IMR-90 (cell line): ENCODE data around the gene RPL15.
"Not testable (repeated sequence)": the region's sequence is repeated elsewhere in the genome, so short reads cannot be mapped to it uniquely, and the experiment has no call there.

Experiments
- BHLHE40 ChIP-seq: fragments of 150-350 bp; IDR thresholded peaks from 2 replicates; pipeline ENCODE4 v1.6.1; 2016; ENCODE audit warnings: mild to moderate bottlenecking, low read depth, low read length
- CEBPB ChIP-seq: IDR thresholded peaks from 2 replicates; pipeline ENCODE4 v1.6.1; 2012; ENCODE audit warnings: low read depth, low read length, improper control_type of control experiment
- CHD1 ChIP-seq: IDR thresholded peaks from 2 replicates; pipeline ENCODE4 v1.6.1; 2012; ENCODE audit warnings: low read depth, low read length, improper control_type of control experiment
- FOS ChIP-seq: fragments of 150-350 bp; IDR thresholded peaks from 2 replicates; pipeline ENCODE4 v1.6.1; 2016; ENCODE audit warnings: low read depth, low read length
- MXI1 ChIP-seq: IDR thresholded peaks from 2 replicates; pipeline ENCODE4 v1.6.1; 2012; ENCODE audit warnings: low read depth, mild to moderate bottlenecking, low read length, moderate library complexity, borderline replicate concordance
- POLR2A ChIP-seq: IDR thresholded peaks from 2 replicates; pipeline ENCODE4 v1.6.1; 2012; ENCODE audit warnings: mild to moderate bottlenecking, low read depth, low read length
- RAD21 ChIP-seq: IDR thresholded peaks from 2 replicates; pipeline ENCODE4 v1.6.1; 2012; ENCODE audit warnings: low read length, improper control_type of control experiment
- SMC3 ChIP-seq: fragments of 150-350 bp; IDR thresholded peaks from 2 replicates; pipeline ENCODE4 v1.6.1; 2016; ENCODE audit warnings: low read depth, mild to moderate bottlenecking, antibody characterized with exemption, low read length, moderate library complexity
- TF ChIP-seq, protein P1 (sequence below): conservative IDR thresholded peaks from 2 replicates; pipeline ENCODE4 v1.5.1; 2012; ENCODE audit warnings: mild to moderate bottlenecking, low read depth, low read length, improper control_type of control experiment
- TF ChIP-seq, protein P2 (sequence below): fragments of 150-350 bp; IDR thresholded peaks from 2 replicates; pipeline ENCODE4 v1.6.1; 2016; ENCODE audit warnings: low read depth, mild to moderate bottlenecking, low read length, moderate library complexity, borderline replicate concordance
- TF ChIP-seq, protein P3 (sequence below): fragments of 150-350 bp; IDR thresholded peaks from 2 replicates; pipeline ENCODE4 v1.6.1; 2017; ENCODE audit warnings: mild to moderate bottlenecking, antibody characterized with exemption, low read length, low read depth

DNA sequence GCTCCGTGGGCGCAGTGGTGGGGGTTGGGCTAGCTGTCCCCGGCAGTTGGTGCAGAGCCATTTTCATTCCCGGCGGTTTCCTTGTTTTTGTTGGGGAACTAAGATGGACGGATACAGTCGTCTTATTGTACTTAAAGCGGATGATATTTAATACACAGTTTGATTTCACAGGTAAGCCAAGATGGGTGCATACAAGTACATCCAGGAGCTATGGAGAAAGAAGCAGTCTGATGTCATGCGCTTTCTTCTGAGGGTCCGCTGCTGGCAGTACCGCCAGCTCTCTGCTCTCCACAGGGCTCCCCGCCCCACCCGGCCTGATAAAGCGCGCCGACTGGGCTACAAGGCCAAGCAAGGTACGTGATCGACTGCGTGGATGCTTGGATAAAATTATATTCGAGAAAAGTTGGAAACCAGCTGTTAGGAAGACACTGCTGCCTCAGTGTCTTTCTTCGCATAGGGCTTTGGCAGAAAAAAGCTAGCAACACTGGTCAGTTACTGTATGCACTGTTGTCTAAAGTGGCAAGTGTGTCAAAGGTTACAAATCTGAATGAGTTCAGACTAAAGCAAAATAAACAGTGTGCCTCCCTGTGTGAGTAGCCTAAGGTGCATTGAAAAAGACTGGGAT, 859 bp downstream of the RPL15 start:
- not testable (repeated sequence) for TF ChIP-seq CHD1, POLR2A, RAD21, BHLHE40, MXI1, SMC3, FOS, CEBPB
- TF ChIP-seq, protein P1, sequence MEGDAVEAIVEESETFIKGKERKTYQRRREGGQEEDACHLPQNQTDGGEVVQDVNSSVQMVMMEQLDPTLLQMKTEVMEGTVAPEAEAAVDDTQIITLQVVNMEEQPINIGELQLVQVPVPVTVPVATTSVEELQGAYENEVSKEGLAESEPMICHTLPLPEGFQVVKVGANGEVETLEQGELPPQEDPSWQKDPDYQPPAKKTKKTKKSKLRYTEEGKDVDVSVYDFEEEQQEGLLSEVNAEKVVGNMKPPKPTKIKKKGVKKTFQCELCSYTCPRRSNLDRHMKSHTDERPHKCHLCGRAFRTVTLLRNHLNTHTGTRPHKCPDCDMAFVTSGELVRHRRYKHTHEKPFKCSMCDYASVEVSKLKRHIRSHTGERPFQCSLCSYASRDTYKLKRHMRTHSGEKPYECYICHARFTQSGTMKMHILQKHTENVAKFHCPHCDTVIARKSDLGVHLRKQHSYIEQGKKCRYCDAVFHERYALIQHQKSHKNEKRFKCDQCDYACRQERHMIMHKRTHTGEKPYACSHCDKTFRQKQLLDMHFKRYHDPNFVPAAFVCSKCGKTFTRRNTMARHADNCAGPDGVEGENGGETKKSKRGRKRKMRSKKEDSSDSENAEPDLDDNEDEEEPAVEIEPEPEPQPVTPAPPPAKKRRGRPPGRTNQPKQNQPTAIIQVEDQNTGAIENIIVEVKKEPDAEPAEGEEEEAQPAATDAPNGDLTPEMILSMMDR = not testable (repeated sequence)
- TF ChIP-seq, protein P2, sequence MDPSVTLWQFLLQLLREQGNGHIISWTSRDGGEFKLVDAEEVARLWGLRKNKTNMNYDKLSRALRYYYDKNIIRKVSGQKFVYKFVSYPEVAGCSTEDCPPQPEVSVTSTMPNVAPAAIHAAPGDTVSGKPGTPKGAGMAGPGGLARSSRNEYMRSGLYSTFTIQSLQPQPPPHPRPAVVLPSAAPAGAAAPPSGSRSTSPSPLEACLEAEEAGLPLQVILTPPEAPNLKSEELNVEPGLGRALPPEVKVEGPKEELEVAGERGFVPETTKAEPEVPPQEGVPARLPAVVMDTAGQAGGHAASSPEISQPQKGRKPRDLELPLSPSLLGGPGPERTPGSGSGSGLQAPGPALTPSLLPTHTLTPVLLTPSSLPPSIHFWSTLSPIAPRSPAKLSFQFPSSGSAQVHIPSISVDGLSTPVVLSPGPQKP = not testable (repeated sequence)
- TF ChIP-seq, protein P3, sequence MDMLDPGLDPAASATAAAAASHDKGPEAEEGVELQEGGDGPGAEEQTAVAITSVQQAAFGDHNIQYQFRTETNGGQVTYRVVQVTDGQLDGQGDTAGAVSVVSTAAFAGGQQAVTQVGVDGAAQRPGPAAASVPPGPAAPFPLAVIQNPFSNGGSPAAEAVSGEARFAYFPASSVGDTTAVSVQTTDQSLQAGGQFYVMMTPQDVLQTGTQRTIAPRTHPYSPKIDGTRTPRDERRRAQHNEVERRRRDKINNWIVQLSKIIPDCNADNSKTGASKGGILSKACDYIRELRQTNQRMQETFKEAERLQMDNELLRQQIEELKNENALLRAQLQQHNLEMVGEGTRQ = not testable (repeated sequence)
